Stimulated activated CD4-positive, alpha-beta T cell treated with anti-CD3 and anti-CD28 coated beads, Interleukin-1b, Interleukin-23, amount 100 ng/mL, for 4 hours (primary cell): ENCODE data around the gene ZNF837.

Experiments used
- DNase-seq, 2 donors: peaks; one replicate each; pipeline ENCODE4 v3.0.0-alpha.2; 2020; ENCODE audit warnings: low read depth in 2 of 2

The ZNF837 gene

GRCh38 chr19:58318297-58318696 is 62.5 kb downstream of the ZNF837 start:
- DNase-seq, result no peak
